ENCODE data around the gene CUX1.
"Not testable (repeated sequence)": the region's sequence is repeated elsewhere in the genome, so short reads cannot be mapped to it uniquely, and the experiment has no call there.

CUX1 gene

DNA sequence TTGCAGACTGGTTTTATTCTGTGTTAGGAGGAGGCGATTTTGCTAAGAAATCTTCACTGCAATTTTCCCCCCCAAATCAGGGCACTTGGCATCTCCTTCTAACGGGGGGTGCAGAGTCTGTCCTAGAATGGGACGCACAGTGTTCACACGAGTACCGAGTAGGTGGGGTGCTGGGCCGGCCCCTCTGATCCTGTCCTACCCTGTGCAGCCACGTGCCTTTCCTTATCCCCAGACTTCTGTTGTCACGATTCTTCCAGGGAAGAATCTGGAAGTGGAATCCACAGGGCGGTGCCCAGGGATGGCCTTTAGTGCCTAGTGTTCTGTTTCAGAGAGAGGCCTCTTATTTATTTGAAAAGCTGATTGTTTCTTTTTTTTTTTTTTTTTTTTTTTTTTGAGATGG is 16.4 kb downstream of the CUX1 start:
- H3K4me3 ChIP-seq (ENCODE audit: low read length): no peak overlapping the region
- DNase-seq (ENCODE audit: low read depth): no peak
- TF ChIP-seq, protein P1, sequence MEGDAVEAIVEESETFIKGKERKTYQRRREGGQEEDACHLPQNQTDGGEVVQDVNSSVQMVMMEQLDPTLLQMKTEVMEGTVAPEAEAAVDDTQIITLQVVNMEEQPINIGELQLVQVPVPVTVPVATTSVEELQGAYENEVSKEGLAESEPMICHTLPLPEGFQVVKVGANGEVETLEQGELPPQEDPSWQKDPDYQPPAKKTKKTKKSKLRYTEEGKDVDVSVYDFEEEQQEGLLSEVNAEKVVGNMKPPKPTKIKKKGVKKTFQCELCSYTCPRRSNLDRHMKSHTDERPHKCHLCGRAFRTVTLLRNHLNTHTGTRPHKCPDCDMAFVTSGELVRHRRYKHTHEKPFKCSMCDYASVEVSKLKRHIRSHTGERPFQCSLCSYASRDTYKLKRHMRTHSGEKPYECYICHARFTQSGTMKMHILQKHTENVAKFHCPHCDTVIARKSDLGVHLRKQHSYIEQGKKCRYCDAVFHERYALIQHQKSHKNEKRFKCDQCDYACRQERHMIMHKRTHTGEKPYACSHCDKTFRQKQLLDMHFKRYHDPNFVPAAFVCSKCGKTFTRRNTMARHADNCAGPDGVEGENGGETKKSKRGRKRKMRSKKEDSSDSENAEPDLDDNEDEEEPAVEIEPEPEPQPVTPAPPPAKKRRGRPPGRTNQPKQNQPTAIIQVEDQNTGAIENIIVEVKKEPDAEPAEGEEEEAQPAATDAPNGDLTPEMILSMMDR (IDR thresholded peaks at IDR 0.05; ENCODE audit: insufficient read depth, low read depth, low read length, missing control alignments): no peak

DNA sequence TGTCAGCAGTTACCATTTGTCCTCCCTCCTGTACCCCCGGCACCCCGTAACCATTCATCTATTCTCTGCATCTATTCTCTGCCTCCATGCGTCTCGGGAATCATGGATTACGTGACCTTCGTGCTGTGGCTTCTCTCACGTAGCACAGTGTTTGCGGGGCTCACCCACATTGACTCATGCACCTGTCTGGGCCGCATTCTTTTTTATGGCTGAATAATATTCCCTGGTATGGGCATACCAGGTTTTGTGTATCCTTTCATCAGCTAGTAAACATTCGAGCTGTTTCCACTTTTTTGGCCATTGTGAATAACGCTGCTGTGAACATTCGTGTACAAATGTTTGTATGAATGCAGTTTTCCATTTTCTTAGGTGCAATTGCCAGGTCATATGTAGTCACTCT is 17.7 kb downstream of the CUX1 start:
- no peak for DNase-seq (ENCODE audit: low read depth)
- H3K4me3 ChIP-seq (ENCODE audit: low read length): no peak overlapping the region
- TF ChIP-seq, protein P1 (IDR thresholded peaks at IDR 0.05; ENCODE audit: insufficient read depth, low read depth, low read length, missing control alignments): no peak

DNA sequence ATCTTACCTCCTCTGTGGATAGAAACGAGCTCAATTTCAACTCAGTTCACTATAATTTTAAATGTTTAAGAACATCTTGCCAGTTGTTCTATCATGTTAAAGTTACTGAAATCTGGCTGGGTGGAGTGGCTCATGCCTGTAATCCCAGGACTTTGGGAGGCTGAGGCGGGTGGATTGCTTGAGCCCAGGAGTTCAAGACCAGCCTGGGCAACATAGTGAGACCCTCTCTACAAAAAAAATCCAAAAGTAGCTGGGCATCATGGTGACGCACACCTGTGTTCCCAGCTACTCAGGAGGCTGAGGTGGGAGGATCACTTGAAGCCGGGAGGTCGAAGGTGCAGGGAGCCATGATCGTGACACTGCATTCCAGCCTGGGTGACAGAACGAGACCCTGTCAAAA is 20.0 kb downstream of the CUX1 start:
- not testable (repeated sequence) for H3K4me3 ChIP-seq (ENCODE audit: low read length); DNase-seq (ENCODE audit: low read depth)

DNA sequence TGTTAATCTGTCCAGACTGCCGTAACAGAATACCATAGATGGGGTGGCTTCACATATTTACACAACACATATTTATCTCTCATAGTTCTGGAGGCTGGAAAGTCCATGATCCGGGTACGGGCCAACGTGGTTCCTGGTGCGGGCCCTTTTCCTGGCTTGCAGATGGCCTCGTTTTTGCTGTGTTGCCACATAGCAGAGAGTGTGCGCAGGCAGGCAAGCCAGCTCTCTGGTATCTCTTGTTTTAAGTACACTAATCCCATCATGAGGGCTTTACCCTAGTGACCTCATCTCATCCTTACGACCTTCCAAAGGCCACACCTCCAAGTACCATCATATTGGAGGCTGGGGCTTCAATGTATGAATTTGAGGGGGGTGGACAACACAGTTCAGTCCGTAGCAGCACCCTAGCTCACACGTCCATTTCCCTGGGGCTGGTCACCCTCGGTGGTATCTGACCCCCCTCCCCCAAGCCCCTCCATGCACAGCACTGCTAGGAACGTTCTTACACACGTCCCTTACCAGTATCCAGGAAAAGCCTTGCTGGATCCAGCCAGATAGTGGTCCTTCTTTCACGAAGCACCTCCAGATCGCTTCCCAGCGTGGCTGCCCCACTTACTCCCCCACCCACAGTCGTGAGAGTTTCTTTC is 21.5 kb downstream of the CUX1 start:
- TF ChIP-seq, protein P1 (IDR thresholded peaks at IDR 0.05; ENCODE audit: insufficient read depth, low read depth, low read length, missing control alignments): no peak
- DNase-seq (ENCODE audit: low read depth): no peak
- H3K4me3 ChIP-seq (ENCODE audit: low read length): no peak overlapping the region

GRCh38 chr7:101841328-101841727 is 23.9 kb downstream of the CUX1 start:
- H3K4me3 ChIP-seq (ENCODE audit: low read length): no peak overlapping the region
- TF ChIP-seq, protein P1 (IDR thresholded peaks at IDR 0.05; ENCODE audit: insufficient read depth, low read depth, low read length, missing control alignments): no peak
- DNase-seq (ENCODE audit: low read depth): no peak

DNA sequence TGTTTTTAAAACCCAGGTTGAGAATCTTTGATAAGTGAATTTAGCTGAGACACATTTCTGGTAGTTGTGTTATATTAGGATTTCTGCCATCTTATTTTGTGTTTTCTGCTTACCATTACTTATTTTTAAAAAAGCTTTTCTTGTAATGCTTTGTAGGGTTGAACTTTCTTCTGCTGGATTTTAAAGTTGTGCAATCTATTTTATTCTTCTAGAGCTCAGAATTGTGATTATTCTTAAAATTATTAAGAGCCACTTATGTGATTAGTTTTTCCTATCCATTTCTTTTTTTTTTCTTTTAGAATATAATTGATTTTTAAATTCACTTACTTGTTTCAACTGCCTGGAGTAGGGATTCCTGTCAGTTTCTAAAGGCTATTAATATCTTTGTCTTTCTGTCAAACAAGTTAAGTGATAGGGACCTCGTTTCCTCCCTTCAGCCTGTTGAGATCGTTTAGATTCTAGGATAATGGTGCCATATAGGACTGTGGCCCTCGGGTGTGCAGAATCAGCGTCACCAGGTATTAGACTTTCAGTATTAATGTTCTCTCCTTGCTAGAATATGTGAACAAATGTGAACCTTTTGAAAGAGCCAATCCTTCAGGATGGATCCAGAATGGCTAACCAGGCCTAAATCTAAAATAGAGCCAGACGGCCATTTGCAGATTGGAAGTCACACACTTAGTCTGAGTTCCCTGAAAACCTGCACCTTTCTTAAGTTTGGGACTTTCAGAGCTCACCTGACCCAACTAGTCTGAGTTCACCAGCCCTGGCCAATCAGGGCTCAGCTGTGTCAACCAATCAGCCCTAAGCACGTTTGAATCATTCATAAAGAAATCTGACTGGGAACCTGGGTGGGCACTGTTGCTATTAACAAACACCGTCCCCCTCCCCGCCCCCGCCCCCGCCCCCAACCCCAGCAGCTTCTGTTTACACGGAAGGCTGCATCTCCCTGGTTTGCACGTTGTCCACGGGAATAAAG is 26.2 kb downstream of the CUX1 start:
- no peak overlapping the region for H3K4me3 ChIP-seq (ENCODE audit: low read length)
- no peak for DNase-seq (ENCODE audit: low read depth)
- TF ChIP-seq, protein P1 (IDR thresholded peaks at IDR 0.05; ENCODE audit: insufficient read depth, low read depth, low read length, missing control alignments): no peak

GRCh38 chr7:101845974-101846373 is 28.5 kb downstream of the CUX1 start:
- DNase-seq (ENCODE audit: low read depth): no peak
- TF ChIP-seq, protein P1 (IDR thresholded peaks at IDR 0.05; ENCODE audit: insufficient read depth, low read depth, low read length, missing control alignments): no peak
- no peak overlapping the region for H3K4me3 ChIP-seq (ENCODE audit: low read length)

Data from epithelial cell of esophagus (primary cell).